Measurements from ENCODE around the gene WSB2. TPM values are rescaled to one million over a fixed set of nuclear protein-coding genes. Genes with fewer than 3 reads are reported as not detected.

WSB2 gene
- total and polyA plus RNA-seq, 2 of the 8 experiments (the other 6 are each of a cell fraction or from before 2014, with no cell fraction given): 47.5 to 58.2 TPM

DNA sequence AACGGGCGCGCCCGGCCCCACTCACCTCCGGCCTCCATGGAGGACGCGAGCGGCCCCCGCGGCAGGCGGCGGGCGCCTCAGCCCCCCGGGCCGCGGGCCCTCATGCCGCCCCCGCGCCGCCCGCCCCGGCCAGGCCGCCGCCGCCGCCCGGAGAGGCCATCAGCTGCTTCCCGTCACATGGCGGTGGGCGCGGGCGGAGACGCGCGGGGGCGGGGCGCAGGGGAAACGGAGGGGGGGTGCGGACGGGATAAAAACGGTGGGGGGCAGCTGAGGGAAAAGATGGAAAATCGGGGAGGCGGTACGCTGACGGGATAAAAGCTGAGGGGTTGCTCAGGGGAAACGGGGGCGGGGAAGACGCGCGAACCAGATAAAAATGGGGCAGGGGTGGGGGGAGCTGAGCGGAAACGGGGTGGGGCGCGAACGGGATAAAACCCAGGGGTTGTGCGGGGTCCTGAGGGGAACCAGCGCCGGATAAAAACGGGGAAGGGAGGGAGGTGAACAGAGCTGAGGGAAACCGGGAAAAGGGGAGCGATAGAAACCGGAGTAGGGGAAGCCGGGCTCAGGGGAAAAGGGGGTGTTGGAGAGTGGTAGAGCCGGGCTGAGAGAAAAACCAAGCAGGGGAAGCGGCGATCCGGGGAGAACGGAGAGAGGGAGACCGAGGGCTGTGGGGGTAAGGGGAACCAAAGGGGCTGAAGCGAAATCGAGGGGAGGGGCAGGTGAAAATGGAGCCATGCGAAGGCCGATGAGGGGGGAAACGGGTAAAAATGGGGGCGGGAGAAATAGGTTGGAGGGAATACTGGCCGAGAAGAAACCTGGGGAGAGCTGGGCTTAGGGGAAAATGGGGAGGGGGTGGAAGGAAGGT lies at the start of gene WSB2 (continued):
- TF ChIP-seq YY1 (IDR thresholded peaks at IDR 0.05; ENCODE audit: low read depth, low read length) (no peak), TAF1 (IDR thresholded peaks at IDR 0.05; ENCODE audit: low read depth, low read length) (0 out of 2 replicates have a peak, but pooled peaks have one; percentile 44), CEBPB (IDR thresholded peaks at IDR 0.05; ENCODE audit: low read depth, low read length) (no peak), POLR2AphosphoS5 (IDR thresholded peaks at IDR 0.05; ENCODE audit: low read depth, low read length) (peak; percentile 15; the same call in 1 of the 2 replicates), TEAD4 (IDR thresholded peaks at IDR 0.05; ENCODE audit: low read depth, low read length) (no peak), SP1 (IDR thresholded peaks at IDR 0.05; ENCODE audit: low read depth, low read length) (0 out of 2 replicates have a peak, but pooled peaks have one; percentile 47), POLR2A (IDR thresholded peaks at IDR 0.05; ENCODE audit: control extremely low read depth in 1 of 2, low read depth in 2 of 2, low read length in 2 of 2) (peak in 1 of 2 experiments; percentile 5; a peak in 1 of 3 replicates), EGR1 (IDR thresholded peaks at IDR 0.05; ENCODE audit: borderline replicate concordance, low read depth, low read length) (peak; percentile 74), ASH2L (IDR thresholded peaks at IDR 0.05; ENCODE audit: low read length) (no peak), PHF8 (conservative IDR thresholded peaks at IDR 0.05; ENCODE audit: low read depth, low read length) (0 out of 2 replicates have a peak, but pooled peaks have one; percentile 28), JUN (IDR thresholded peaks at IDR 0.05; ENCODE audit: low read depth, low read length) (no peak), JUND (IDR thresholded peaks at IDR 0.05; ENCODE audit: low read length) (no peak), CHD2 (IDR thresholded peaks at IDR 0.05; ENCODE audit: low read length) (no peak), EP300 (IDR thresholded peaks at IDR 0.05; ENCODE audit: borderline replicate concordance in 1 of 2, low read depth in 2 of 2, low read length in 2 of 2) (no peak), RXRA (IDR thresholded peaks at IDR 0.05; ENCODE audit: insufficient read depth, low read depth, low read length) (no peak), BRCA1 (IDR thresholded peaks at IDR 0.05; ENCODE audit: low read depth, low read length) (no peak), CBX8 (IDR thresholded peaks at IDR 0.05; ENCODE audit: borderline replicate concordance, low read depth, low read length) (no peak), GTF2F1 (IDR thresholded peaks at IDR 0.05; ENCODE audit: borderline replicate concordance, low read depth, low read length) (no peak), SP2 (IDR thresholded peaks at IDR 0.05; ENCODE audit: low read length) (no peak), RFX5 (IDR thresholded peaks at IDR 0.05; ENCODE audit: borderline replicate concordance, low read depth, low read length) (no peak), BCL11A (IDR thresholded peaks at IDR 0.05; ENCODE audit: low read depth in 2 of 2, low read length in 2 of 2) (no peak), CBX5 (IDR thresholded peaks at IDR 0.05; ENCODE audit: low read depth, low read length) (no peak)
- TF ChIP-seq, protein P1, sequence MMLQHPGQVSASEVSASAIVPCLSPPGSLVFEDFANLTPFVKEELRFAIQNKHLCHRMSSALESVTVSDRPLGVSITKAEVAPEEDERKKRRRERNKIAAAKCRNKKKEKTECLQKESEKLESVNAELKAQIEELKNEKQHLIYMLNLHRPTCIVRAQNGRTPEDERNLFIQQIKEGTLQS (IDR thresholded peaks at IDR 0.05; ENCODE audit: insufficient read depth, low read depth, low read length): no peak
- TF ChIP-seq, protein P2, sequence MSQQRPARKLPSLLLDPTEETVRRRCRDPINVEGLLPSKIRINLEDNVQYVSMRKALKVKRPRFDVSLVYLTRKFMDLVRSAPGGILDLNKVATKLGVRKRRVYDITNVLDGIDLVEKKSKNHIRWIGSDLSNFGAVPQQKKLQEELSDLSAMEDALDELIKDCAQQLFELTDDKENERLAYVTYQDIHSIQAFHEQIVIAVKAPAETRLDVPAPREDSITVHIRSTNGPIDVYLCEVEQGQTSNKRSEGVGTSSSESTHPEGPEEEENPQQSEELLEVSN (IDR thresholded peaks at IDR 0.05): no peak
